Kidney glomerular epithelial cell (primary cell): Measurements from ENCODE around the gene TRPM2.

ENCODE experiments used
- DNase-seq: peaks from one replicate; lab custom pipeline; 2025; lab: John Stamatoyannopoulos, UW

Gene TRPM2

DNA sequence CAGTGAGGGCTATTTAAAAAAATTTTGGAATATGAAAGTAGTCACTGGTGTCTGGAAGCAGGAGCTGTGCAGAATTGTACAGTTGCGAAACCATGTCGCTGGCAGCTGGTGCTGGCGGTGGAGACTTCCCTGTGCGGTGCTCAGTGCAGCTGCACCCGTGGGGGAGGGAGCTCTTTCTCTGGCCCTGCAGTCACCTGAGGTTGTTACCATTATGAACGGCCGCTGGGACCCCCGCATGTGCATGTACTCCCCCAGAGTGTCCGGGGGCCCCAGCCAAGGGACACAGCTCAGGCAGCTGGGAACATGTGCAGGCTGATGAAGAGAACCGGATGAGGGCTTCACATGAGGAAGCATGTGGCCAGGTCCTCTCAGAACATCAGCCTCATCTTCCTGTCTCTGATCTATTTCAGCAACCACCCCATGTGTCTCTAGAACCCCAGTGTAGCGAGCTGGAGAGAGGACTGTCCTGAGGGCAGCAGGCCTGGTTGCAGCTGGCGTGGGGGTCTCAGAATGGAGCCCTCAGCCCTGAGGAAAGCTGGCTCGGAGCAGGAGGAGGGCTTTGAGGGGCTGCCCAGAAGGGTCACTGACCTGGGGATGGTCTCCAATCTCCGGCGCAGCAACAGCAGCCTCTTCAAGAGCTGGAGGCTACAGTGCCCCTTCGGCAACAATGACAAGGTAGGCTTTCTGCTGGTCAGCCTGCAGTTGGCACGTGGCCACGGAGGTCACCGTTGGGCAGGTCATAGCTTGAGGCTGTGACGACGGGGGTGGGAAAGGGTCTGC lies at the start of gene TRPM2:
Gene TRPM2, plus strand, starts transcription at position 431 of the 780 bp plus-strand sequence. Its CDS starts 80 bp downstream, at position 511.
- DNase-seq, result no peak

DNA sequence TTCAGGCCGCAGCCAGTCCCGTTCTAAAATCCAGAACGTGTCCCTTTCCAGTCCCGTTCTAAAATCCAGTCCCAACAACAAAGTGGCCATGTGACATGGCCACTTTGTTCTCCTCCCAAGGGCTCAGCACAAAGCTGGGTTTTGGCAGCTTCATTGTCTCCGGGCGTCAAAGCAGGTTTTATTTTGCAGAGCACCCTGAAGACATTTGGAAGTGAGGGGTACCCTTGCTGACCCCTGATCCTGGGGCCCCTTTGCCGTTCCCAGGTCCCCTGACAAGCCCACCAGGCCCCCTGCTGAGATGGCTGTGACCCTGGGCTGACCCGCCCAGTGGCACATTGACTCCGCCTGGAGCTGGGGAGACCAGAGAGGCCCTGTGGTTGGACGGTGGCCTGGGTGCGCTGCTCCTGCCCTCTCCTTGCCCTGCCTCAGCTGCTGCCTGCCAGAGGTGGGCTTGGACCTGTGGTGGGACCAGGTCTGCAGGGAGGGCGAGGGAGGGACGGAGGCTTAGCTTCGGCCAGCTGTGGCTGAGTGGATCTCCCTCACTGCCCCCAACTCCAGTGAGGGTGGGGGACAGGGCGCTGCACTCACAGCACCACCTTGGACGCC lies 49.3 kb upstream of the TRPM2 start:
- DNase-seq, result no peak

DNA sequence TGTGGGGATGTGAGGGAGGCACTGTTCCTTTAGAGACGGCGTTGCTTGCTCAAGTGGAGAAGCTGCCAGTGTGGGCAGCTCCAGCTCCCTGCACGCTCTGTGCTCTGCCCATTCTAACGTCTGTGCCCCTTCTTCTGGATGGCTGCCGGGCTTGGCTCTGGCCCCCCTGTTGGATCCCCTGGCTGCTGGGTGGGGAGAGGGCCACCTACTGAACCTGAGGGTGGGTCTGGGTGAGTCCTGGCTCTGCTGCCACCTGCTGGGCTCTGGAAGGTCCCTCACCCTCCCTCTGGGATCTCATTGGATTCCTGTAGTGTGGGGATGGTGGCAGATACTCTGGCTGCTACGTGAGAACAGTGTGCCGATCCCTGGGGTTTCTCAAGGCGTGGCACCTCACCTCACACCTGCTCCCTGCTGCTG lies 48.5 kb upstream of the TRPM2 start:
- peak; percentile 18 for DNase-seq

DNA sequence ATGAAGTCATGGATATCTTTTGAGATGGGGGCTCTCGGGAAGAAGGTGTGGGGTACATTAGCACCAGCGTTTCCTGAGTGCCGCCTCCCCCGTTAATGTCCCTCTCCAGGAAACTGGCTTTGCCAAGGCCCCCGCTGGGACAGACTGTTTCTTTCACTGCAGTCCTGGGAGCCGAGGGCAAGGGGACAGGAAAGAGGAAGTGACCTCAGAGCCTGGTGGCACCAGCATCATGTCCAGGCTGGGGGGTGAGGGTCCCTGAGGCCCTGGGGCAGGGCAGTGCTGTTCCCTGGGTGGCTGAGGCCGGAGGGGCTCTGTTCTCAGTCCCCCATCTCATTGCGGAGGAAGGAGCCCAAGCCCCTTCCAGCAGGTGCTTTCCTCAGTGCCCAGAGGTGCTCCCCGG lies 47.7 kb upstream of the TRPM2 start:
- no peak for DNase-seq

DNA sequence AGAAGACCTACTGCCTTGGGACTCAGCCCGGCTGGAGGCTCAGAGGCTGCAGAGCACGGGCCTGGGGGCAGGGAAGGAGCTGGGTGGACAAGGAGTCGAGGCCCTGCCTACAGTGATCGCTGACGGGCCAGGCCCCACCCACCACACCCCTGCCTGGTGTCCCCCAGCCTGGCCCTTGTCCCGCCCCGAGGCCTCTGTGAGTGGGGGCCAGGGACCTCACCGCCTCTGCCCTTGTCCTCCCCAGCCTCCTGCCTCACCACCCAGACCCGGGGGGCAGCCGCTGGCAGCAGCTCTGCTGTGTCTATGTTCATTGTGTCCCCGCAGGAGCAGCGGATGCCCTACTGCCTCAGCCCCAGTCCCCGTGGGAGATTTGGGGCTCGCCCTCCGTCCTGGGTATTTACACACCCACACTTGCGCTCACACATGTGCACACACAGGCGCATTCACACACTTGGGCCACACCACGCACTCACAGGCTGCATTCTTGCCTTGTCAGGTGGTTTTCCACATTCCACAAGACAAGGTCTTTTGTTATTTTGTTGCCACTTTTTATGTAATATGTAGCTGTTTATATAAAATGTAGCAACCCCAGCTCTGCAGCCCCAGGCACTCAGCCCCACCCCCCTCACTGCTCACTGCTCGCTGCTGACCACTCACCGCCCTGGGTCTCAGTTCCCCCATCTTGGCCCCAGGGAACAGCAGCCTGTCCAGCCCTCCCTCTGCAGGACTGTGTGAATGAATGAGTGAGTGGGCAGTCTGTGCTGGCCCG lies 46.3 kb upstream of the TRPM2 start:
- DNase-seq, result no peak

DNA sequence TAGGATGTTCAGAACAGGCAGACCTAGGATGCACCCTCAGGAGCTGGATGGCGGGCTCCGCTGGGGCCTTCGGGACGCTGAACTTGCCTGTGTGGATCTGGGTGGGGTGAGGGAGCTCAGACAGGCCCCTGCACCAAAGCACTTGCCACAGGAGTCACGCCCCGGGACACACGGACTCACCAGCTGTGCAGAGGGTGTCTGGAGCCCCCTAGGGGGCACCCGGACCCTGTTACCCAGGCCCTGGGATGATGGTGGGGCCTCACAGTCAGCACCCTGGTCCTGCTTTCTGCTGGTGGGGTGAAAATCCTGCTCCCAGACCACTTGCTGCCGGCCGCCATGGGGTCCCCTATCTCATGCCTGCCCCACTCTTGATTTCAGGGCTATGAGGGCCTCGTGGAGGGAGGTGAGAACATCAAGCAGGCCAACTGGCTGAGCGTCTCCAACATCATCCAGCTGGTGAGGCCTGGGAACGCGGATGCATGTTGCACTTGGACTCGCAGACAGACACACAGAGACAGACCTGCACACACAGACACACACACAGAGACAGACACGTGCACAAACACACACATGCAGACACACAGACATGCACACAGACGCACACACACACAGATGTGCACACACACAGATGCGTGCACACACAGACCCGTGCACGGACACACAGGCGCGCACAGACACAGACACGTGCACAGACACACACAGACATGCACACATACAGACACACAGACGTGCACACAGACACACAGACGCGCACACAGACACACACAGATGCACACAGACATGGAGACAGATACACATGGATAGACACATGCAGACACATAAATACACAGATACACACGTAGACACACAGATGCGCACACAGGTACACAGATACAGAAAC lies 42.6 kb upstream of the TRPM2 start:
- no peak for DNase-seq

DNA sequence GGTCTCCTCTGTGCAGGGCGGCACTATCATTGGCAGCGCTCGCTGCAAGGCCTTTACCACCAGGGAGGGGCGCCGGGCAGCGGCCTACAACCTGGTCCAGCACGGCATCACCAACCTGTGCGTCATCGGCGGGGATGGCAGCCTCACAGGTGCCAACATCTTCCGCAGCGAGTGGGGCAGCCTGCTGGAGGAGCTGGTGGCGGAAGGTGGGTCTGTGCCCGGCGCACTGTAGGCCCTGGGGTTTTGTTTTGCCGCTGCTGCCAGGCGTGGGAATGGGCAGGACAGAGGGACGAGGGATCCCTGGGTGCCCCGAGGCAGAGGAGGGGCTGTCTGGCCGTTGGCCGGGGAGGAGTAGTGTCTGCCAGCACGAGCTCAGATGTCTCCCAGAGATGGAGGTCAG lies 41.3 kb upstream of the TRPM2 start:
- DNase-seq, result no peak

DNA sequence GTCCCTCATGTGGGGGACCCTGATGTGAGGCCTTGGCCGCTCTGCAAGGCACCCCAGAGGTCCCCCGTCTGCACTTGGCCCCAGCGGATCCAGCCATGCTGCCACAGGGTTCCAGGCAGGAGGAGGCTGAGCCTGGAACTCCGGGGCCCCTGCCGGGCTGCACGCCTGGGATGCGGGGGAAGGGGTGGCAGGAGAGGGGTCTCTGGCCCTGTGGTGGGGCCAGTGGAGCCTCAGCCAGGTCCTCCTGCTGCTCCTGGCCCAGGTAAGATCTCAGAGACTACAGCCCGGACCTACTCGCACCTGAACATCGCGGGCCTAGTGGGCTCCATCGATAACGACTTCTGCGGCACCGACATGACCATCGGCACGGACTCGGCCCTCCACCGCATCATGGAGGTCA lies 40.7 kb upstream of the TRPM2 start:
- no peak for DNase-seq

DNA sequence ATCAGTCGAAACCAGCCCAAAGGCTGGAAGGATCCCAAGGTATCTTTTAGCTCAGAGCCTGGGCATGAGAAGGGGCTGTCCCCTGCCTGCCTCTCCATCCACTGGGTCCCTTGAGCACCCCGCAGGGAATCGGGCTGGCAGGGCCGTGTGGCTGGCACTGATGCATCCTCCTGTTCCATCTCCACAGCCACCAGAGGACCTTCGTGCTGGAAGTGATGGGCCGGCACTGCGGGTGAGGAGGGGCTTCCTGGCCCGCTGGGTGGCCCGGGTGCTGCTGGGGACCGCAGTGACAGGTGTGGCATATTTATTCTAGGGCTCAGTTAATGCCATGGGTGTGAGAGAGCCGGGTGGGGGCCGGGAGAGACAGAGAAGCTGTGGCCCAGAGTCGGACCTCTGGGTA lies 40.0 kb upstream of the TRPM2 start:
- no peak for DNase-seq

DNA sequence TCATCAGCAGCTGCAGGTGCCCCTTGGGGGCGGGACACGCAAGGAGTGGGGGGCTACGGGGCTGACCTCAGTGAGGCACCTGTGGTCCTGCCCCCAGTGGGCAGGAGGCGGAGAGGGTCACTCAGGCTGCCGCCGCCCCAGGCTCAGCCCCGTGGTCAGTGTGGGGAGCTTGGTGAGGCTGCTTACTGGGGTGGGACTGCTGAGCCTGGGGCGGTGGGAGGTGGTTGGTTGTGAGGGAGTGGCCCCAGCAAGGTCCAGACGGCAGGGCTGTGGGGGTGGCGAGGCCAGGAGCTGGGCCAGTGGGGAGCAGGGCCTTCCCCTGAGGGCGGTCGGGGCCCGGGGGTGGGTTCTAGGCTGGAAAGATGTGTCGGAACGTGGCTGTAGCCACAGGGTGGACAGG lies 39.3 kb upstream of the TRPM2 start:
- DNase-seq, result no peak

DNA sequence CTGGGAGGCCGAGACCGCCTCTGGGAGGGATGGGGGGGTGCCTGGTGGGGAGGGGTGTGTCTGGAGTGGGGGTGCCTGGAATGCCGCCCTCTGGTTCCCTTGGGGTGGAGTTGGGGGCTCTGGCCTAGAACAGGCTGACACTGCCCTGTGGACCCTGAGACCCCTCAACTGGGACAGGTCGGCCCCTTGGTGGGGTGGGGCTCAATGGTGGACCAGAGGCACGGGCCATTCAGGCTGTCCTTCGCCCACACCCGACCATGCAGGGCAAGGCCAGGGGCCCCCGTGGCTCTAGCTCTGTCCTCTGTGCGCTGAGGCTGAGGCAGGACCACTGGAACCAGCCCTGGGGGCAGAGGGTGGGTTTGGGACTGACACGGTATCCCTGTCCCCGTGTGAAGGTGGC lies 38.9 kb upstream of the TRPM2 start:
- DNase-seq, result no peak

DNA sequence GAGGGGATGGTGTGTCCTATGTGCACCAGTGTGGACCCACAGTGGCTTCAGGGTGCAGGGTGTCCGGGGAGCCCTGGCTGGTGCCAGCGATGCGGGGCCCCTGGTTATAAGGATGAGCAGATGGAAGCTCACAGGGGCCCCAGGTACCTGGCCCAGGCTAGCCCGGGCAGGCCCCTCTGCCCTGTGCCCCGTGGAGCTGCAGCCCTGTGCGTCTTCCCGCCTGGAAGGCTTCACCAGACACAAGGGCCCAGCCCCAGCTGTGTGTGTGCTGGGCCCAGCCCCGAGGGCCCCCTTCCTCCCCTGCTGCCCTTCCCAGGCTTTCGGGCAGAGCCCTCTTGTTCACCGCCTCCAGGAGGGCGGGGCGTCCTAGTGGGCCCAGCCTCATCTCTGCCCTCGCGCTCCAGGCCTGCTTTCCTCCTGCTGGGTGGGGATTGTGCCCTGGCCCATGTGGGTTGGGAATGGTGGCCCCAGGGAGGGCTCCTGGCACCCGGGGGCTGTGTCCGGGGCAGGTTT lies 37.7 kb upstream of the TRPM2 start:
- no peak for DNase-seq

DNA sequence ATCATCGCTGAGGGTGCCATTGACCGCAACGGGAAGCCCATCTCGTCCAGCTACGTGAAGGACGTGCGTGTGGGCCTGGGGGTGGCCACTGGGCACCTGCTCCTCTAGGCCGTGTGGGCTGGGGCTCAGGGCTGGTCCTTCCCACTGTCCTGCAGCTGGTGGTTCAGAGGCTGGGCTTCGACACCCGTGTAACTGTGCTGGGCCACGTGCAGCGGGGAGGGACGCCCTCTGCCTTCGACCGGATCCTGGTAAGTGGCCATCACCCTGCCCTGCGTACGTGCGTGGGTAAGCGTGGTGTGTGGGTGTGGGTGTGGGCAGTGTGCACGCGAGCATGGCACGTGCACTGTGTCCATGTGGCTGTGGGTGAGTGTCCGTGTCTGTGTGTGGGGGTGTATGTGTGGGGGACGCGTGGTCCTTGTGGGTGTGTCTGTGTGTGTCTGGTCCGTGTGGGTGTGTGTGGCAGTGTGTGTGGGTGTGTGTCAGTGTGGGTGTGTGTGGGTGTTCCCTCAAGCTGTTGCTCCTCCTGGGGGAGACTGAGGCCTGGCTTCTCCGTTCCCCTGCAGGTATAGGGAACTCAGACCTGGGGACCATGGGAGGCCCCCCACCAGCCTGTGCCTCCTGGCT lies 37.0 kb upstream of the TRPM2 start:
- no peak for DNase-seq

DNA sequence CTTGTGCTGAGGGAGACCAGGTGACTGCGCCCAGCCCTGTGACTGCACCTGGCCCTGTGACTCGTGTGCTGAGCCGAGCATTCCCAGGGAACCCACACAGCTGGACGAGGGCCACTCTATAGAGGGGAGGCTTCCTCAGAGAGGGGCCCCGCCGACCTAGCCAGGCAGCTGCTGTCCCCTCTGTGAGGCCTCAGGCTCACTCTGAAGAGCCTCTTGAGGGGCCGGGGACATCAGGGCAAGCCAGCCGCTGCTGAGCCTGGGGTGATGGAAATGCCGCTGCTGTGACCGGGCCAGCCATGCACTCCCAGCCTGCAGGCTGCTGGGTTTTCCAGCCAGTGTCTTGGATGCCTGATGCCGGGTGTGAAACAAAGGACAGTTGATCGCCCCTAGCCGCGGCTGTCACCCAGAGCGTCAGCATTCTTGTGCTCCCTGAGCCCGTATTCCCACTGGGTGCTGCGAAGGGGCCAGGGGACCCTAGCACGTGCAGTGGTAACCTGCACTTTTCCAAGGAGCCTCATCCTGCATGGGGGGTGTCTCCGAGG lies 36.1 kb upstream of the TRPM2 start:
- DNase-seq, result no peak

DNA sequence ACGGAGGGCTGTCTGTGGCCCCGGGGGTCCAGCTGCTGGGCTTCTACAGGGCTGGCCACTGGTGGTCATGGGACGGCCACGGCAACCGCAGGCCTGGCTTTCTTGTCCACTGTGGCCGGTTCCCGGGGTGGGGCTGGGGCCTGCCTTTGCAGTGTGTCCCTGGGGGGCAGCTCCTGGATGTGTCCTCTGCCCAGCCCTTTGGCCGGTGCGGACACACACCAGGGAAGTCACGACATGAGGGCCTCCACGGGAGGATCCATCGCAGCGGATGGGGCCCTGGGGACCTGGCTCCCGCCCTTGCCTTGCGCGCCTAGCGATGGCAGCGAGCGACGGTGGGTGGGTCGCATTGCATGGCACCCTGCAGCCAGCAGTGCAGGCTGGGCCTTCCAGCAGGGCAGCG lies 35.5 kb upstream of the TRPM2 start:
- DNase-seq, result no peak

DNA sequence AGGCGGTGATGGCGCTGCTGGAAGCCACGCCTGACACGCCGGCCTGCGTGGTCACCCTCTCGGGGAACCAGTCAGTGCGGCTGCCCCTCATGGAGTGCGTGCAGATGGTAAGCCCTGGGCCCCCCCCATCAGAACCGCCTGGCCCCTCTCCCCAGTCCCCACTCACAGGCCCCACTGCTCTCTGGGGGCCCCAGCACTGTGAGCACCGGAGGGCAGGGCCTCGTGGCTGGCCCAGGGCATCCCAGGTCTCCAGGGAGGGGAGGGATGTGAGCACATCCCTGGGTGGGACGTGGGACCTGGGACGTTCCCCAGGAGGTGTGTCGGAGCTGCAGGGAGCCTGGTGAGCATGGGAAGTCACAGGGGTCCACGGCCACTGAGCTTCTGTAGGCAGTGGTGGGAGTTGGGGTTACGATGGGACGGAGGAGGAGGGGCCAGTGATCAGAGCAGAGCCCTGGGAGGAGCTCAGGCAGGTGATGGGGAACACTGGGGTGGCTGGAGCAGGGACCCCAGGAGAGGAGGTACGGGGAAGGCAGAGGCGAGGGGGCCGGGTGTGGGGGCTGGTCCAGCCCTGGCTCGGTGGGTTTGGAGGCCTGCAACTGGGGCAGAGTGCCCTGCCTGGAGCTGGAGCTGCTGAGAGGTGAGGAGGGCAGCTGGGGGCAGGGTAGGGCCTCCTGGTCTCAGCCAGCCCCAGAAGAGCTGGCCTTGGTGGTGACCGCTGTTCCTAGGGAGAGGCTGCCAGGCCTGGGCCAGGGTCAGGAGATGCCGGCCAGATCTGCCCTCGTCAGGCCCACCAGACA lies 34.7 kb upstream of the TRPM2 start:
- no peak for DNase-seq

DNA sequence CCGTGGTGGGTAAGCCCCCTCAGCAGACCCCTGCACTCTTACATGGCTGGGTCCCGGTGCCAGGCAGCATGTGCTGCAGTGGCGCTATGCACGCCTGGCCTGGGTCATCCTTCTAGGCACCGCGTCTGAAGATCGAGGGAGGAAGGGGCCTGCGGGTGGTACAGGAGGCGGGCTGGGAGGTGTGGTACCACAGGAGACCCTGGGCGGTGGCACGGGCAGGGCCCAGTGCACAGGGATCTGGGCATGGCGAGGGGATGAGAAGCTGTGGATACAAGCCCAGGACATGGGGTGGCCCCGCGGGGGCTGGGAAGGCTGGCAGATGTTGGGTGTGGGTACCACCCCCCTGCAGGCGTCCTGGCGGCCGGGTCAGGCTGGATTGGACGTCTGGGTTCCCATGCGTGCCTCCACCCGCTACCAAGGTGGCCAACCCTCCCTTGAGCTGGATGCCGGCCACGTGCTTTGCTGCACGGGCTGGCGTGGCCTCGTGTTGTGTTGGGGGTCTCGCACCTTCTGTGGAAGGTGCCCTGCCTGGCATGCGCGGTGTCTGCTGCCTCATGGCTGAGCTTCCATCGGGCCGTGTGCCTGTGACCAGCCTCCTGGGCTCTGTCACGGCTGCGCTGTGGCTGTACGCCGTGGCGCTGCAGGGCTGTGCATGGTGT lies 33.9 kb upstream of the TRPM2 start:
- DNase-seq, result no peak

DNA sequence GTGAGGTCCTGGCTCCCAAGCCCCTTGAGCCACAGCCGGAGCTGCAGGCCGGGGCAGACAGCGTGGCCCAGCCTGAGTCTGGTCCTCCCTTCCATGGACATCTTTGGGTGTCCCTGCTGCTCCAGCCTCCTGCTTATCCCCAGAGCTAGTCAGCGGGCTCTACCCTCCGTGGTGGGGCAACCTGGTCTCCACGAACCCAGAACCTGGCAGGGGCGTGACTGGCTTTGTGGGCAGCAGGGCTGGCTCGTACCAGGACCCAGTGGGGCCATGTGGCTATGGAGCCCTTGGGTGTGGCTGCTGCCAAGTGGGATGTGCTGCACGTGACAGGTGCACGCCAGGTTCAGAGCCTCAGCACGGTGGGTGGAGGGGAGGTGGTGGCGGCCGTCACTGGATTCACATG lies 32.6 kb upstream of the TRPM2 start:
- DNase-seq, result no peak

DNA sequence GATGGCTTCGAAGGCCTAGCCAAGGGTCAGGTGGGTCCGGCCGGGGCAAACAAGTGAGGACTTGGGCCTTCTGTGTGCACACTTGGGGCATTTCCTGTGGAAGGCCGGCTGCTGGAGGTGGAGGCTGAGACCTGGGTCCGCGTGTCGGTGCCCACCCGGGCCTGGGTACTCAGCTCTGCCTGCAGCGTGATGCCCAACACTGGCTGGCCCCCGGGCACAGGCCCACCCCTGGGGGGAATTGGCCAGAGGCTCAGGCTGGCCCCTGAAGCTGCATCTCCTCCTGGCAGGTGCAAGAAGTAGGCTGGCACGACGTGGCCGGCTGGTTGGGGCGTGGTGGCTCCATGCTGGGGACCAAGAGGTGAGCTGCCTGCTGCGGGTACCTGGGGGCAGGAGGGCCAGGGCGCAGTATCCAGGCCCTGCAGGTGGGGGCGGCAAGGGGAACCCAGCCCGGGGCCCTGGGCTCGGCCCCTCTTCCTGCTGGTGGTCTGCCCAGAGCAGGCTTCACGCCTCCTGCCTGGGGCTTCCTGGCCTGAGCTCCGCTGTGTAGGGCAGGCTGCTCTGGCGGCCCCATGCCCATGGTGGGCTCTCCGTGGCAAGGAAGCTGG lies 31.5 kb upstream of the TRPM2 start:
- DNase-seq, result no peak
